Gastrocnemius medialis (tissue), 4 donors: ENCODE results near the gene GALNT14.

Experiments used
- CTCF ChIP-seq, 5 experiments: fragments of 450-650 bp in 3 of 5; fragments of 200-600 bp in 2 of 5; sonication (generic) in 2 of 5; IDR thresholded peaks in 4 of 5; conservative IDR thresholded peaks in 1 of 5; 1 replicate in 4 of 5; 2 replicates in 1 of 5; pipeline ENCODE4 v1.5.1; 2016 to 2019; ENCODE audit warnings: antibody characterized with exemption in 5 of 5, mild to moderate bottlenecking in 3 of 5, moderate library complexity in 3 of 5
- POLR2A ChIP-seq, 2 donors: fragments of 450-650 bp; IDR thresholded peaks; one replicate each; pipeline ENCODE4 v1.6.1; 2017; ENCODE audit warnings: antibody characterized with exemption in 2 of 2, mild to moderate bottlenecking in 2 of 2, moderate library complexity in 2 of 2

GRCh38 chr2:31000970-31001369, 137.3 kb downstream of the GALNT14 start:
- TF ChIP-seq CTCF (IDR thresholded peaks at IDR 0.05 in 4 of 5, conservative IDR thresholded peaks at IDR 0.05 in 1 of 5) (no peak), POLR2A (IDR thresholded peaks at IDR 0.05) (no peak)
